GM19025 (cell line): ENCODE data around the gene STAT2.
"Not testable (repeated sequence)": the region's sequence is repeated elsewhere in the genome, so short reads cannot be mapped to it uniquely, and the experiment has no call there.

Source experiments
- ATAC-seq: cut with Tn5 transposase; IDR thresholded peaks from one replicate; pipeline ENCODE4 v1.9.1; 2021; ENCODE audit warnings: mild to moderate bottlenecking, low read depth, moderate library complexity; ENCODE audit not compliant: unreplicated experiment

The STAT2 gene

DNA sequence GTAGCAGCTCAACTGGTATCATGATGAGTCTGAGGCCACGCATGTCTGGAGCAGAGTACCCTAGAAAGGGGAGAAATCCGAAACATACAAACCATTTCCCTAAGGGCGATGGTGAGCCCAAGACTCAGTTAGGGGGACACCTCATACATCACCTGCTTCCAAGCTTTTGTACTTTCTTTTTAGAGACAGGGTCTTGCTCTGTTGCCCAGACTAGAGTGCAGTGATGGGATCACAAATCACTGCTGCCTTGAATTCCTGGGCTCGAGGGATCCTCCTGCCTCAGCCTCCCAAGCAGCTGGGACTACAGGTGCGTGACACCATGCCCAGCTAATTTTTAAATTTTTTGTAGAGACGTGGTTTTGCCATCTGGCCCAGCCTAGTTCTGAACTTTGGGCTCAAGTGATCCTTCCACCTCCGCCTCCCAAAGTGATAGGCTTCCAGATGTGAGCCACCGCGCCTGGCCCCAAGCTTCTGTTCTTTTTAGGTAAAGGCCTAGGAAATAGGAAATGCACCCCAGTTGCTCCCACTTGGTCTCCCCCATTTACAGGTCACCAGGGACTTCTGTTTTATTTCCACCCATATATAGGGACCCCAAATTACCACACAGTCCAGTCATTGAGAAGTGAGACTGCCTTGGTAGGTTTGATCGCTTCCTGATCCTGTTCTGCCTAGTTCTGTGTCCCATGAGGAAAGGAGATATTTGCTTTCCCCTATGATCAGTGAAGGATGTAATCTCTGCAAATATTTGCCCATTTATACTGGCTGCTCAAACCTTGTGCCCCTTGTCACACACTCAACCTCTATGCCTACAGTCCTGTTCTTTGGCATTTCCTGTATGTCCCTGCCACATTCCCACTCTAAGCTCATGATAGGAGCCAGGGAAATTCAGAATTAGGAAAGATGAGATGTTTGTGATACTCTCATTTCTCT lies 2.5 kb upstream of the STAT2 start, which contains the start of gene APOF:
Gene APOF, minus strand, starts transcription at position 728 of the 930 bp plus-strand sequence. Its CDS starts 112 bp downstream, at position 616.
- no peak for ATAC-seq

- ATAC-seq, result no peak
Measured at GRCh38 chr12:56361487-56362129, 1.7 kb upstream of the STAT2 start.

- no peak for ATAC-seq
Measured at GRCh38 chr12:56358836-56359532, 923 bp downstream of the STAT2 start.

- ATAC-seq, result no peak
Measured at GRCh38 chr12:56351325-56351724, 8.6 kb downstream of the STAT2 start.

DNA sequence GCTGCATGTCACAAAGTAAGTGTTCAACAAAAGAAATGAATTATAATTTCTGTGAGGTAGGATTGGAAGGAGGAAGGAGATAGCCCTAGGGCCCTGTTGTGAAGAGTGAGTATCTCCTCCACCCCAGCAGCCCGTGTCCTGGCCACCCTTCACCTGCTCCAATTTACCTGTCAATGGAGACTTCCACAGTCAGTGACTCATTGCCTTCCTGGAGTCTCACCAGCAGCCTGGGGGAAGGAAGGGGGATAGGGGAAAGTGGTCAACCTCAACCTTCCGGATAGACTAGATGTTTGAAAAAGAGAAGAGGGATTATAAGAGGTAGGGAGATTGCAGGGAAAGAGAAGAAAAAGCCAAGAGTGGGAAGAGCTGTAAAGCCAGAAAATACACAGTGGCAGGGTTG lies 9.2 kb downstream of the STAT2 start:
- no peak for ATAC-seq

DNA sequence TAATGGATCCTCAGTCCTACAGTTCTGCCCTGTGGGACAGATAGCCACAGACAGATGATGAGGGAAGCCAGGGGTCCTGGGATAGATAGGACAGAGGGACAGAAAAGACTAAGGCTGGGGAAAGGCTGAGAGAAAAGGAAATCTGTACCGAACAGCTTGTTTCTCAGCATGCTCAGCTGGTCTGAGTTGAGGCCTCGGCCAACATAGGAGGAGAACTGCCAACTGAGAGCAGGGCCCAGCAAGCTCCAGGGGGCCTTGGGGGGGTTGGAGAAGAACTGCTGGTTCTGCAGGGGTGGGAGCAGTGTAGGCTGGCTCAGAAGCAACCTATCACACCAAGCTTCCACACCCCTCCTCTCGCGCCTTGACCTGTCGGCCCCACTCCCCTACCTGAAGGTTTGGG lies 11.1 kb downstream of the STAT2 start:
- no peak for ATAC-seq

DNA sequence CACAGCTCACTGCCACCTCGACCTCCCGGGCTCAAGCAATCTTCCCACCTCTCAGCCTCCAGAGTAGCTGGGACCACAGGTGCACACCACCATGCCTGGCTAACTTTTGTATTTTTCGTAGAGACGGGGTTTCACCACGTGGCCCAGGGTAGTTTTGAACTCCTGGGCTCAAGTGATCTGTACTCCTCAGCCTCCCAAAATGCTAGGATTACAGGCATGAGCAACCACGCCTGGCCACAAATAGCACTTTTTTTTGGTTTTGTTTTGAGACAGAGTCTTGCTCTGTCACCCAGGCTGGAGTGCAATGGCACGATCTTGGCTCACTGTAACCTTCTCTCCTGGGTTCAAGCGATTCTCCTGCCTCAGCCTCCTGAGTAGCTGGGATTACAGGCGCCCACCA lies 12.7 kb downstream of the STAT2 start:
- not testable (repeated sequence) for ATAC-seq

- ATAC-seq, result no peak
Measured at GRCh38 chr12:56346675-56347074, 13.2 kb downstream of the STAT2 start.

DNA sequence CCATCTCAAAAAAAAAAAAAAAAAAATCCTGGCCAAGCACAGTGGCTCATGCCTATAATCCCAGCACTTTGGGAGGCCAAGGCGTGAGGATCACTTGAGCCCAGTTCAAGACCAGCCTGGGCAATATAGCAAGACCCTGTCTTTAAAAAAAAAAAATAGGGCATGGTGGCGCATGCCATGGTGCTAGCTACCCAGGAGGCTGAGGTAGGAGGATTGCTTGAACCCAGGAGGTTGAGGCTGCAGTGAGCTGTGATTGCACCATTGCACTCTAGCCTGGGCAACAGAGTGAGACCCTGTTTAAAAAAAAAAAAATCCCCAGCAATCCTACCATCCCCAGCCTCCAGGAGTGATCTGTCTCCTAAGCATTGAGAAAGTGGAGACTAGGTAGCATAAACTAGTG lies 17.6 kb downstream of the STAT2 start:
- ATAC-seq, result not testable (repeated sequence)

DNA sequence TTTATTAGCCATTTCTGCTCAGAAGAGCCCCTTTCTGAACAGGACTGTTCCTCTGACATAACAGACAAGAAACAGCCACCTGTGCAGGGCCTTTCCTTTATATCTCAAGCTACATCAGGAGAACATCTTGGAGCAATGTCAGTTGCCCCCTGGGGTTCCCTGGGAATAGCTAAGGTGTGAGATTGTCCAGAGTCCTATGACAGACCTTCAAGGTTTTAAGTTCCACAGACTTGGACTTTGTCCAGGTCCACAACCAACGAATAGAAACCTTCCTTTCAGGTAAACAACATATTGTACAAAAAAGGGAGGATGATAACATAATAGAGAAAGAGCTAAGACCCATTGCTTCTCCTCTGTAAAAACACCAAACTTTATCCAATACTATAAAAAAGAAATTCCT lies 18.3 kb downstream of the STAT2 start:
- no peak for ATAC-seq

DNA sequence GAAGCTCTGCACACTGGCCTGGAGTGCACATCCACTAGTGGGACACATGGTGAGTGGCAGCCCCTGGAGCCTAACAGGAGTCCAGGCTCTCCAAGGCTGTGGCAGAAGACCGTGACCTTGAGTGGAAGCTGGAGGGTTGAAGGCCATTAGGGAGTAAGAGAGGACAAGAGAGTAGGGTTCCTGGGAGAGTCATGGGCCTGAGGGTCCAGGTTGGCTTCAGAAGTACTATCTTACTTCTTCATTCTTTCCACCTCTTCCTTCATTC lies 20.8 kb downstream of the STAT2 start:
- ATAC-seq, result no peak

DNA sequence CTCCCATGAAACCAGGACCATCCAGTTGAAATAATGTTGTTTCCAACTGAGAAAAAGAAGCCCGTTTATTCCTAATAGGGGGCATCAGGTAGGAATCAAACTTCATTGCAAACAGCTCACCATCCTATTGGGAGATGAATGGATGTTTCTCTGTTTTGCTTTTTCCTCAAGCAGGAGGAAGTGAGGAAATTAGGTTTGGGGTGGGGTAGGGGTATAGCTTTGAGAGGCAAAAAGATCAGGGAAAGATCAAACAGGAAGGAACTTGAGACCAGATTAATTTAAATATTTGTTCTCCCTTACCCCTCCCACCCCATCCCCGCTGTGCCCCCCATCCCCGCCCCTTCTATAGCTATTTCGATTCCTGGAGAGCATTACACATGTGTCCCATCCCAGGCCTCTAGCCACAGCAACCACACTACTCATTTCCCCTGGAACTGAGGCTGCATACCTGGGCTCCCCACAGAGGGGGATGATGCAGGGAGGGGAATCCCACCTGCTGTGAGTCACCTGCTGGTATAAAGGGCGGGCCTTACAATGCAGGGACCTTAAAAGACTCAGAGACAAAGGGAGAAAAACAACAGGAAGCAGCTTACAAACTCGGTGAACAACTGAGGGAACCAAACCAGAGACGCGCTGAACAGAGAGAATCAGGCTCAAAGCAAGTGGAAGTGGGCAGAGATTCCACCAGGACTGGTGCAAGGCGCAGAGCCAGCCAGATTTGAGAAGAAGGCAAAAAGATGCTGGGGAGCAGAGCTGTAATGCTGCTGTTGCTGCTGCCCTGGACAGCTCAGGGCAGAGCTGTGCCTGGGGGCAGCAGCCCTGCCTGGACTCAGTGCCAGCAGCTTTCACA lies 21.4 kb downstream of the STAT2 start, which contains the start of gene IL23A:
Gene IL23A, plus strand, starts transcription at position 577 of the 850 bp plus-strand sequence. Its CDS starts 161 bp downstream, at position 738.
- no peak for ATAC-seq

- no peak for ATAC-seq
Measured at GRCh38 chr12:56337753-56338251, 22.1 kb downstream of the STAT2 start.

- ATAC-seq, result no peak
Measured at GRCh38 chr12:56336361-56337167, 23.3 kb downstream of the STAT2 start.

- not testable (repeated sequence) for ATAC-seq
Measured at GRCh38 chr12:56335527-56335926, 24.4 kb downstream of the STAT2 start.

DNA sequence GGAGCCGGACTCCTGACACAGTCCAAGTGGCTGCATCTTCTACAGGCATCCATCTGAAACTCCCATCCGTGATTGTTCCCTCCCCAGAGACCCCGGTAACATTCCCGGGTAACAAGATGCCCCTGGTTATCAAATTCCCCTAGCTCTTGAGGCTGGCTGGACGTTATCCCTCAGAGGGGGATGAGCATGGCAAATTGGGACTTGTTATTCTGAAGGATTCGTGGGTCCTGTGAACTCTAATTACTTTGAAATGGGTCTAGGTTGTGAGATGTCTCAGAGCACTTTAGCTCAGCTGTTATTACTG lies 25.5 kb downstream of the STAT2 start:
- ATAC-seq, result no peak

GRCh38 chr12:56333679-56334489 lies 26.0 kb downstream of the STAT2 start, which contains the start of gene PAN2:
PAN2 (minus strand) TSS chr12:56334000; CDS start chr12:56333094, 906 bp downstream.
- ATAC-seq, result peak; percentile 95

DNA sequence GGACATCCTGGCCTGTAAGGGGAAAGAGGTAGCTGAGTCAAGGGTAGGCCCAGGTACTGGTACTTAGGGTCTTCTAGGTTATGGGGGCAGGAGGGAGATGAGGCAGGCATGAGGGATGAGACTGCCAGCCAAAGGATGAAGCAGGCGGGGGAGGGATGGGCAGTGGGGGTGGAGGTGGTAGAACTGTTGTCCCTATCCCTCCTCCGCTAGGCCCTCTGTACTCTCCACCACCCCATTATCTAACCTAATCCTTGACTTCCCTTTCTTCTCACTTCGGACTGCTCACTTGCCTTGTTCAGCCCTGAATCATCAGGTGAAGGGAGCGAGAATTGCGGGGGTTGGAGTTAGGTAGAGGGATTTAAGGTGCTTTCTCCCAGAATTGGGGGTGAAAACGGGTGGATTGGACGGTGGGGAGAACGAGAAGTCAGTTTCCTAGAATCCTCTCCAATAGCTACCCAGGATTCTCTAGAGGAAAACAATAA lies 26.7 kb downstream of the STAT2 start:
- no peak for ATAC-seq
